B cell (primary cell): ENCODE measurements around the gene FADS2.

ENCODE experiments used
- EZH2 ChIP-seq: IDR thresholded peaks from 2 replicates; pipeline ENCODE4 v1.6.1; 2012; ENCODE audit warnings: borderline replicate concordance, low read depth, mild to moderate bottlenecking, moderate library complexity, low read length; ENCODE audit not compliant: insufficient read depth, poor library complexity, severe bottlenecking
- TF ChIP-seq, protein P1 (sequence below): fragments of 200-600 bp; IDR thresholded peaks from one replicate; pipeline ENCODE4 v1.8.0; 2022; ENCODE audit warnings: antibody characterized with exemption, mild to moderate bottlenecking

- TF ChIP-seq, protein P1, sequence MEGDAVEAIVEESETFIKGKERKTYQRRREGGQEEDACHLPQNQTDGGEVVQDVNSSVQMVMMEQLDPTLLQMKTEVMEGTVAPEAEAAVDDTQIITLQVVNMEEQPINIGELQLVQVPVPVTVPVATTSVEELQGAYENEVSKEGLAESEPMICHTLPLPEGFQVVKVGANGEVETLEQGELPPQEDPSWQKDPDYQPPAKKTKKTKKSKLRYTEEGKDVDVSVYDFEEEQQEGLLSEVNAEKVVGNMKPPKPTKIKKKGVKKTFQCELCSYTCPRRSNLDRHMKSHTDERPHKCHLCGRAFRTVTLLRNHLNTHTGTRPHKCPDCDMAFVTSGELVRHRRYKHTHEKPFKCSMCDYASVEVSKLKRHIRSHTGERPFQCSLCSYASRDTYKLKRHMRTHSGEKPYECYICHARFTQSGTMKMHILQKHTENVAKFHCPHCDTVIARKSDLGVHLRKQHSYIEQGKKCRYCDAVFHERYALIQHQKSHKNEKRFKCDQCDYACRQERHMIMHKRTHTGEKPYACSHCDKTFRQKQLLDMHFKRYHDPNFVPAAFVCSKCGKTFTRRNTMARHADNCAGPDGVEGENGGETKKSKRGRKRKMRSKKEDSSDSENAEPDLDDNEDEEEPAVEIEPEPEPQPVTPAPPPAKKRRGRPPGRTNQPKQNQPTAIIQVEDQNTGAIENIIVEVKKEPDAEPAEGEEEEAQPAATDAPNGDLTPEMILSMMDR = no peak
- no peak for TF ChIP-seq EZH2
Observed at GRCh38 chr11:61874853-61875252, 46.8 kb downstream of the FADS2 start.
